ENCODE data around the gene EIF4EBP3.

Gene EIF4EBP3

GRCh38 chr5:140550147-140551079 lies 3.0 kb downstream of the EIF4EBP3 start:
- ATAC-seq = no peak
- H3K27ac Mint-ChIP-seq = peak overlapping the region; percentile 90
- DNase-seq (ENCODE audit: low spot score in 2 of 2) = no peak
- H3K4me1 Mint-ChIP-seq = peaks cover 80% of the 10 kb centered on the region
- H3K9me3 Mint-ChIP-seq = no peaks in the 10 kb centered on the region
- H3K4me3 Mint-ChIP-seq = no peak overlapping the region
- H3K36me3 Mint-ChIP-seq = peaks cover 88% of the 10 kb centered on the region

- Mint-ChIP-seq H3K4me1 (peaks cover 89% of the 10 kb centered on the region), H3K36me3 (peaks cover 86% of the 10 kb centered on the region), H3K9me3 (no peaks in the 10 kb centered on the region), H3K27ac (peak overlapping the region; percentile 90), H3K4me3 (no peak overlapping the region)
- ATAC-seq (no peak), DNase-seq (ENCODE audit: low spot score in 2 of 2) (no peak)
These were observed 4.4 kb downstream of the EIF4EBP3 start for GRCh38 chr5:140551872-140552271.

GRCh38 chr5:140553657-140554056 lies 6.2 kb downstream of the EIF4EBP3 start:
- H3K9me3 Mint-ChIP-seq = no peaks in the 10 kb centered on the region
- peaks cover 91% of the 10 kb centered on the region for H3K36me3 Mint-ChIP-seq
- ATAC-seq (peak; percentile 56), DNase-seq (ENCODE audit: low spot score in 2 of 2) (no peak)
- H3K27ac Mint-ChIP-seq = peak overlapping the region; percentile 32
- peaks cover 85% of the 10 kb centered on the region for H3K4me1 Mint-ChIP-seq
- peak overlapping the region; percentile 85 for H3K4me3 Mint-ChIP-seq

GRCh38 chr5:140554454-140554853 lies 7.0 kb downstream of the EIF4EBP3 start:
- no peaks in the 10 kb centered on the region for H3K9me3 Mint-ChIP-seq
- peak overlapping the region; percentile 85 for H3K4me3 Mint-ChIP-seq
- peaks cover 83% of the 10 kb centered on the region for H3K36me3 Mint-ChIP-seq
- DNase-seq (ENCODE audit: low spot score in 2 of 2) (no peak), ATAC-seq (no peak)
- peak overlapping the region; percentile 32 for H3K27ac Mint-ChIP-seq
- peaks cover 77% of the 10 kb centered on the region for H3K4me1 Mint-ChIP-seq

- Mint-ChIP-seq H3K4me3 (peak overlapping the region; percentile 85), H3K36me3 (peaks cover 69% of the 10 kb centered on the region), H3K4me1 (peaks cover 63% of the 10 kb centered on the region), H3K27ac (peak overlapping the region; percentile 32), H3K9me3 (no peaks in the 10 kb centered on the region)
- DNase-seq (ENCODE audit: low spot score in 2 of 2) = no peak
- ATAC-seq = no peak
These were observed 8.4 kb downstream of the EIF4EBP3 start for GRCh38 chr5:140555747-140556312.

GRCh38 chr5:140556438-140556837 lies 9.0 kb downstream of the EIF4EBP3 start:
- ATAC-seq (no peak), DNase-seq (ENCODE audit: low spot score in 2 of 2) (peak in 1 of 2 donors; percentile 42)
- peak overlapping the region; percentile 85 for H3K4me3 Mint-ChIP-seq
- H3K27ac Mint-ChIP-seq = peak overlapping the region; percentile 32
- peaks cover 63% of the 10 kb centered on the region for H3K36me3 Mint-ChIP-seq
- H3K4me1 Mint-ChIP-seq = peaks cover 64% of the 10 kb centered on the region
- H3K9me3 Mint-ChIP-seq = no peaks in the 10 kb centered on the region

GRCh38 chr5:140557136-140557805 lies 9.8 kb downstream of the EIF4EBP3 start, which contains the start of gene SRA1:
Gene SRA1, minus strand, starts transcription at chr5:140557473. Its CDS starts 21 bp downstream, at chr5:140557452.
- peak within 1 kb of the TSS; percentile 32 for H3K27ac Mint-ChIP-seq
- peaks cover 55% of the 10 kb centered on the region for H3K36me3 Mint-ChIP-seq
- DNase-seq (ENCODE audit: low spot score in 2 of 2) (peak; percentile 86 to 94), ATAC-seq (peak; percentile 94)
- peaks cover 62% of the 10 kb centered on the region for H3K4me1 Mint-ChIP-seq
- peak within 1 kb of the TSS; percentile 85 for H3K4me3 Mint-ChIP-seq
- no peaks in the 10 kb centered on the region for H3K9me3 Mint-ChIP-seq

GRCh38 chr5:140557965-140558364 lies 10.5 kb downstream of the EIF4EBP3 start:
- Mint-ChIP-seq H3K4me1 (peaks cover 65% of the 10 kb centered on the region), H3K4me3 (peak overlapping the region; percentile 85), H3K27ac (peak overlapping the region; percentile 32), H3K36me3 (peaks cover 48% of the 10 kb centered on the region), H3K9me3 (no peaks in the 10 kb centered on the region)
- ATAC-seq = no peak
- DNase-seq (ENCODE audit: low spot score in 2 of 2) = no peak

- ATAC-seq (no peak), DNase-seq (ENCODE audit: low spot score in 2 of 2) (peak in 1 of 2 donors; percentile 48)
- H3K9me3 Mint-ChIP-seq = no peaks in the 10 kb centered on the region
- peak overlapping the region; percentile 32 for H3K27ac Mint-ChIP-seq
- H3K4me1 Mint-ChIP-seq = peaks cover 60% of the 10 kb centered on the region
- peaks cover 42% of the 10 kb centered on the region for H3K36me3 Mint-ChIP-seq
- H3K4me3 Mint-ChIP-seq = no peak overlapping the region
These were observed 11.1 kb downstream of the EIF4EBP3 start for GRCh38 chr5:140558542-140558941.

GRCh38 chr5:140560227-140560626 lies 12.8 kb downstream of the EIF4EBP3 start:
- Mint-ChIP-seq H3K9me3 (no peaks in the 10 kb centered on the region), H3K4me1 (peaks cover 53% of the 10 kb centered on the region), H3K36me3 (peaks cover 42% of the 10 kb centered on the region), H3K4me3 (no peak overlapping the region), H3K27ac (peak overlapping the region; percentile 50)
- ATAC-seq (no peak), DNase-seq (ENCODE audit: low spot score in 2 of 2) (no peak)

- H3K9me3 Mint-ChIP-seq = no peaks in the 10 kb centered on the region
- peaks cover 30% of the 10 kb centered on the region for H3K36me3 Mint-ChIP-seq
- peaks cover 54% of the 10 kb centered on the region for H3K4me1 Mint-ChIP-seq
- ATAC-seq (no peak), DNase-seq (ENCODE audit: low spot score in 2 of 2) (no peak)
- no peak overlapping the region for H3K4me3 Mint-ChIP-seq
- peak overlapping the region; percentile 50 for H3K27ac Mint-ChIP-seq
These were observed 14.5 kb downstream of the EIF4EBP3 start for GRCh38 chr5:140561753-140562523.

- peaks cover 59% of the 10 kb centered on the region for H3K4me1 Mint-ChIP-seq
These were observed 16.1 kb downstream of the EIF4EBP3 start for GRCh38 chr5:140563596-140563995.

GRCh38 chr5:140564196-140565023 lies 16.9 kb downstream of the EIF4EBP3 start, which contains the start of the genes APBB3 and SLC35A4:
Gene APBB3, minus strand, starts transcription at chr5:140564598. Its CDS starts 353 bp downstream, at chr5:140564245.
Gene SLC35A4, plus strand, starts transcription at chr5:140564828. Its CDS starts 2,342 bp downstream, at chr5:140567170.
- no peaks in the 10 kb centered on the region for H3K9me3 Mint-ChIP-seq
- DNase-seq (ENCODE audit: low spot score in 2 of 2) (peak; percentile 91 to 97), ATAC-seq (peak; percentile 93)
- H3K27ac Mint-ChIP-seq = peak within 1 kb of the TSS; percentile 94
- peak within 1 kb of the TSS; percentile 82 for H3K4me3 Mint-ChIP-seq
- peaks cover 65% of the 10 kb centered on the region for H3K4me1 Mint-ChIP-seq
- peaks cover 28% of the 10 kb centered on the region for H3K36me3 Mint-ChIP-seq

More at GRCh38 chr5:140563596-140563995, 16.1 kb downstream of the EIF4EBP3 start:
- Mint-ChIP-seq H3K9me3 (no peaks in the 10 kb centered on the region), H3K4me3 (peak overlapping the region; percentile 82), H3K36me3 (peaks cover 28% of the 10 kb centered on the region), H3K27ac (peak overlapping the region; percentile 94)
- no peak for ATAC-seq
- DNase-seq (ENCODE audit: low spot score in 2 of 2) = no peak

All from stimulated activated effector memory CD8-positive, alpha-beta T cell treated with anti-CD3 and anti-CD28 coated beads, Interleukin-12 subunit alpha, Interleukin-12 subunit beta, amount 100 ng/mL, for 72 hours (primary cell).